HG02763 (cell line): Measurements from ENCODE around the gene ALAS1.

Source experiments
- ATAC-seq: cut with Tn5 transposase; IDR thresholded peaks from one replicate; pipeline ENCODE4 v1.9.1; 2021; ENCODE audit warnings: mild to moderate bottlenecking, moderate library complexity; ENCODE audit not compliant: unreplicated experiment

ALAS1 gene

GRCh38 chr3:52233968-52234367 is 36.0 kb downstream of the ALAS1 start:
- no peak for ATAC-seq

GRCh38 chr3:52234516-52235447 is 36.8 kb downstream of the ALAS1 start:
- no peak for ATAC-seq

GRCh38 chr3:52236424-52236886 is 38.5 kb downstream of the ALAS1 start:
- no peak for ATAC-seq

GRCh38 chr3:52237006-52237656 is 39.2 kb downstream of the ALAS1 start:
- no peak for ATAC-seq

- ATAC-seq: no peak
Observed at GRCh38 chr3:52237657-52238172, 39.8 kb downstream of the ALAS1 start.

GRCh38 chr3:52238193-52238760 is 40.3 kb downstream of the ALAS1 start:
- no peak for ATAC-seq

- peak; percentile 78 for ATAC-seq
Observed at GRCh38 chr3:52238761-52239701, 41.1 kb downstream of the ALAS1 start, which contains the start of gene TWF2. TSS of gene TWF2 (minus strand) at chr3:52239158. CDS start at chr3:52239016, 142 bp downstream.

GRCh38 chr3:52240059-52240885 is 42.3 kb downstream of the ALAS1 start:
- no peak for ATAC-seq

- ATAC-seq: no peak
Observed at GRCh38 chr3:52240886-52241370, 43.0 kb downstream of the ALAS1 start.

- ATAC-seq: no peak
Observed at GRCh38 chr3:52242039-52242438, 44.1 kb downstream of the ALAS1 start.

- no peak for ATAC-seq
Observed at GRCh38 chr3:52243791-52244628, 46.0 kb downstream of the ALAS1 start.

GRCh38 chr3:52245322-52246263 is 47.6 kb downstream of the ALAS1 start, which contains the start of gene PPM1M:
TSS of gene PPM1M (plus strand) at chr3:52245759. CDS start at chr3:52245825, 66 bp downstream.
- peak; percentile 35 for ATAC-seq

GRCh38 chr3:52246264-52246620 is 48.3 kb downstream of the ALAS1 start:
- no peak for ATAC-seq

- no peak for ATAC-seq
Observed at GRCh38 chr3:52246728-52247408, 48.9 kb downstream of the ALAS1 start.

GRCh38 chr3:52247409-52248164 is 49.6 kb downstream of the ALAS1 start:
- no peak for ATAC-seq

- ATAC-seq: no peak
Observed at GRCh38 chr3:52248165-52248541, 50.2 kb downstream of the ALAS1 start.
